HepG2 (cell line): ENCODE data around the gene HOMEZ. TPM values are rescaled to one million over a fixed set of nuclear protein-coding genes. Genes with fewer than 3 reads are reported as not detected.

Source experiments
- AFF4 ChIP-seq: sonication (generic); formaldehyde crosslinking; IDR thresholded peaks from 2 replicates; pipeline ENCODE4 v1.4.0; 2020; ENCODE audit warnings: missing genetic modification reagents
- CSRNP1 ChIP-seq: sonication (generic); formaldehyde crosslinking; IDR thresholded peaks from 2 replicates; pipeline ENCODE4 v1.8.1; 2023; ENCODE audit warnings: mild to moderate bottlenecking, missing genetic modification reagents
- GATAD2A ChIP-seq: IDR thresholded peaks from 2 replicates; pipeline ENCODE4 v1.6.1; 2016
- GLI4 ChIP-seq: sonication (generic); formaldehyde crosslinking; IDR thresholded peaks from 2 replicates; pipeline ENCODE4 v1.5.1; 2020; ENCODE audit warnings: missing genetic modification reagents, mild to moderate bottlenecking, moderate library complexity, borderline replicate concordance
- HNF1B ChIP-seq: sonication (generic); formaldehyde crosslinking; IDR thresholded peaks from 2 replicates; pipeline ENCODE4 v1.5.1; 2020; ENCODE audit warnings: mild to moderate bottlenecking, moderate library complexity, missing genetic modification reagents
- HNRNPK ChIP-seq: fragments of 200-400 bp; formaldehyde crosslinking; IDR thresholded peaks from 2 replicates; pipeline ENCODE4 v1.6.1; 2018; ENCODE audit warnings: low read length, low read depth, moderate library complexity, mild to moderate bottlenecking; ENCODE audit not compliant: poor library complexity, severe bottlenecking
- JUNB ChIP-seq: sonication (generic); formaldehyde crosslinking; IDR thresholded peaks from 2 replicates; pipeline ENCODE4 v1.8.0; 2022; ENCODE audit warnings: missing genetic modification reagents, mild to moderate bottlenecking, borderline replicate concordance
- KAT7 ChIP-seq: IDR thresholded peaks from 2 replicates; pipeline ENCODE4 v1.6.1; 2018; ENCODE audit warnings: borderline replicate concordance, missing compliant biosample characterization
- KLF9 ChIP-seq: IDR thresholded peaks from 2 replicates; pipeline ENCODE4 v1.6.1; 2016; ENCODE audit warnings: low read depth
- MAFF ChIP-seq: IDR thresholded peaks from 2 replicates; pipeline ENCODE4 v1.6.1; 2011; ENCODE audit warnings: low read depth, low read length, improper control_type of control experiment
- MED1 ChIP-seq: sonication (generic); formaldehyde crosslinking; IDR thresholded peaks from 2 replicates; pipeline ENCODE4 v1.4.0; 2020; ENCODE audit warnings: missing genetic modification reagents
- SETDB1 ChIP-seq: sonication (generic); formaldehyde crosslinking; IDR thresholded peaks from 2 replicates; pipeline ENCODE4 v1.5.1; 2020; ENCODE audit warnings: missing genetic modification reagents, mild to moderate bottlenecking, borderline replicate concordance
- SIX4 ChIP-seq: sonication (generic); formaldehyde crosslinking; IDR thresholded peaks from 2 replicates; pipeline ENCODE4 v1.4.0; 2020; ENCODE audit warnings: missing genetic modification reagents
- THYN1 ChIP-seq: sonication (generic); formaldehyde crosslinking; IDR thresholded peaks from 2 replicates; pipeline ENCODE4 v1.8.1; 2023; ENCODE audit warnings: low read depth, mild to moderate bottlenecking, moderate library complexity, missing genetic modification reagents, borderline replicate concordance
- ZBTB3 ChIP-seq: sonication (generic); formaldehyde crosslinking; IDR thresholded peaks from 2 replicates; pipeline ENCODE4 v1.4.0; 2020; ENCODE audit warnings: low read depth, mild to moderate bottlenecking, moderate library complexity, missing genetic modification reagents, borderline replicate concordance
- ZFP90 ChIP-seq: sonication (generic); formaldehyde crosslinking; IDR thresholded peaks from 2 replicates; pipeline ENCODE4 v1.8.0; 2022; ENCODE audit warnings: missing genetic modification reagents, mild to moderate bottlenecking, inconsistent platforms, borderline replicate concordance
- ZNF124 ChIP-seq: sonication (generic); formaldehyde crosslinking; IDR thresholded peaks from 2 replicates; pipeline ENCODE4 v1.4.0; 2020; ENCODE audit warnings: missing genetic modification reagents
- ZNF136 ChIP-seq: sonication (generic); formaldehyde crosslinking; IDR thresholded peaks from 2 replicates; pipeline ENCODE4 v1.8.1; 2022; ENCODE audit warnings: low read depth, mild to moderate bottlenecking, moderate library complexity, missing genetic modification reagents
- ZNF335 ChIP-seq: sonication (generic); formaldehyde crosslinking; IDR thresholded peaks from 2 replicates; pipeline ENCODE4 v1.4.0; 2020; ENCODE audit warnings: missing genetic modification reagents
- ZNF562 ChIP-seq: sonication (generic); formaldehyde crosslinking; IDR thresholded peaks from 2 replicates; pipeline ENCODE4 v1.8.0; 2022; ENCODE audit warnings: missing genetic modification reagents, borderline replicate concordance
- ZNF639 ChIP-seq: conservative IDR thresholded peaks from 2 replicates; pipeline ENCODE4 v1.6.1; 2018; ENCODE audit warnings: missing genetic modification reagents
- polyA plus RNA-seq, 8 experiments: library from polyadenylated mRNA; depleted of rRNA in 3 of 8; stranded (reverse) in 7 of 8; unstranded in 1 of 8; fragments of >200 nt; fragmentation: Illumina TruSeq in 4 of 8; extraction: Trizol in 4 of 8; gene quantifications; 2 replicates each; pipeline versions ENCODE4 v1.2.1 to v1.2.3, GENCODE V29; 2011 to 2016; ENCODE audit warnings: low read depth in 4 of 8, missing spikeins in 1 of 8, mixed read lengths in 1 of 8; ENCODE audit not compliant: insufficient read depth in 1 of 8
- total RNA-seq, 5 experiments: library from RNA; depleted of rRNA; stranded (reverse); fragments of >200 nt; fragmentation: Illumina TruSeq; extraction: Trizol; gene quantifications; 2 replicates each; pipeline ENCODE4 v1.2.3, GENCODE V29; 2016; ENCODE audit warnings: low read depth in 1 of 5

HOMEZ gene
- total and polyA plus RNA-seq, 2 of the 13 experiments (the other 11 are each of a cell fraction or from before 2014, with no cell fraction given): 14.5 to 31.8 TPM

- TF ChIP-seq AFF4 (CRISPR knock-in tag): no peak
- TF ChIP-seq ZFP90 (CRISPR knock-in tag): peak; percentile 91
- TF ChIP-seq GATAD2A (CRISPR knock-in tag): peak; percentile 77
- TF ChIP-seq ZNF124 (CRISPR knock-in tag): peak; percentile 68
- no peak for TF ChIP-seq JUNB
- peak; percentile 75 for TF ChIP-seq GLI4 (CRISPR knock-in tag)
- peak; percentile 98 for TF ChIP-seq HNRNPK
- no peak for TF ChIP-seq THYN1 (CRISPR knock-in tag)
- TF ChIP-seq SETDB1 (CRISPR knock-in tag): no peak
- TF ChIP-seq CSRNP1 (CRISPR knock-in tag): peak; percentile 15; the same call in 1 of the 2 replicates
- no peak; the same call in 1 of the 2 replicates for TF ChIP-seq KLF9
- TF ChIP-seq KAT7 (CRISPR knock-in tag): no peak; the same call in 1 of the 2 replicates
- TF ChIP-seq MAFF: no peak
- no peak for TF ChIP-seq ZBTB3 (CRISPR knock-in tag)
- TF ChIP-seq ZNF335 (CRISPR knock-in tag): peak; percentile 49; the same call in 1 of the 2 replicates
- peak; percentile 81 for TF ChIP-seq ZNF136 (CRISPR knock-in tag)
- TF ChIP-seq ZNF562 (CRISPR knock-in tag): no peak
- no peak; the same call in 1 of the 2 replicates for TF ChIP-seq SIX4 (CRISPR knock-in tag)
- peak; percentile 92; the same call in 1 of the 2 replicates for TF ChIP-seq ZNF639 (CRISPR knock-in tag)
- peak; percentile 48; the same call in 1 of the 2 replicates for TF ChIP-seq HNF1B (CRISPR knock-in tag)
- peak; percentile 62 for TF ChIP-seq MED1
These were observed at the start of gene HOMEZ (continued) for GRCh38 chr14:23286020-23286901.
